GM18868 (cell line): Measurements from ENCODE around the gene NECTIN4.
A peak's percentile ranks its signal among the peaks of the same experiment; 100 is the strongest.
"Not testable (repeated sequence)": the region's sequence is repeated elsewhere in the genome, so short reads cannot be mapped to it uniquely, and the experiment has no call there.

Experiments
- ATAC-seq: cut with Tn5 transposase; IDR thresholded peaks from one replicate; pipeline ENCODE4 v1.9.1; 2021; ENCODE audit warnings: mild to moderate bottlenecking, moderate library complexity; ENCODE audit not compliant: unreplicated experiment

Gene NECTIN4

DNA sequence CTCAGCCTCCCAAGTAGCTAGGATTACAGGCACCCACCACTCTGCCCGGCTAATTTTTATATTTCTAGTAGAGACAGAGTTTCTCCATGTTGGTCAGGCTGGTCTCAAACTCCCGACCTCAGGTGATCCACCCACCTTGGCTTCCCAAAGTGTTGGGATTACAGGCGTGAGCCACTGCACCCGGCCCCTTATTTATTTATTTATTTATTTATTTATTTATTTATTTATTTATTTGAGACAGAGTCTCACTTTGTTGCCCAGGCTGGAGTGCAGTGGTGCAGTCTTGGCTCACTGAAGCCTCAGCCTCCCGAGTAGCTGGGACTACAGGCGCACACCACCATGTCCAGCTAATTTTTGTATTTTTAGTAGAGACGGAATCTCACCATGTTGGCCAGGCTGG, 23.7 kb downstream of the NECTIN4 start:
- not testable (repeated sequence) for ATAC-seq

GRCh38 chr1:161063936-161064335, 25.4 kb downstream of the NECTIN4 start:
- ATAC-seq, result not testable (repeated sequence)

- ATAC-seq, result no peak
Observed at GRCh38 chr1:161061419-161061818, 27.9 kb downstream of the NECTIN4 start.

- ATAC-seq, result no peak
Observed at GRCh38 chr1:161059293-161059692, 30.1 kb downstream of the NECTIN4 start.

GRCh38 chr1:161054805-161055204, 34.6 kb downstream of the NECTIN4 start:
- no peak for ATAC-seq

GRCh38 chr1:161054232-161054631, 35.1 kb downstream of the NECTIN4 start:
- no peak for ATAC-seq

DNA sequence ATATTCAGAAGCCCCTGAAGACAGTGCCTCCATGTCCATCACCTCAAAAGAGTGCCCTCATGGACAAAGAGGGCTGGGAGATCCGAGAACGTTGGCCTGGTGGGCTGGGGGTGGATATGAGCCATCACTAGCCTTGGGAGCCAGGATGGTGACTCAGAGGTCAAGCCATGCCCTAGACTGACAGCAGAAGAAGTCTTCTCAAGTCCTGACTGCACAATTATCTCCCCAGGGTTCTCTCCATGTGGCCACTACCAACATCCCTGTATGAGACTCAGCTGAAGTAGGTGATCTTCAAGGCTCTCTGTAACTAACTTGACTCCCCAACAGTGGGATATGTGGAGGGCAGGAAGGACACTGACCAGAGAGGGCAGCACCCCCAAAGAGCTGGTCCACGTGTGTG, 36.5 kb downstream of the NECTIN4 start:
- ATAC-seq, result no peak

GRCh38 chr1:161051219-161051618, 38.1 kb downstream of the NECTIN4 start:
- ATAC-seq, result no peak

- no peak for ATAC-seq
Observed at GRCh38 chr1:161048949-161049722, 40.2 kb downstream of the NECTIN4 start.

- ATAC-seq, result no peak
Observed at GRCh38 chr1:161047436-161048420, 41.6 kb downstream of the NECTIN4 start.

GRCh38 chr1:161046605-161047228, 42.6 kb downstream of the NECTIN4 start:
- peak; percentile 39 for ATAC-seq

DNA sequence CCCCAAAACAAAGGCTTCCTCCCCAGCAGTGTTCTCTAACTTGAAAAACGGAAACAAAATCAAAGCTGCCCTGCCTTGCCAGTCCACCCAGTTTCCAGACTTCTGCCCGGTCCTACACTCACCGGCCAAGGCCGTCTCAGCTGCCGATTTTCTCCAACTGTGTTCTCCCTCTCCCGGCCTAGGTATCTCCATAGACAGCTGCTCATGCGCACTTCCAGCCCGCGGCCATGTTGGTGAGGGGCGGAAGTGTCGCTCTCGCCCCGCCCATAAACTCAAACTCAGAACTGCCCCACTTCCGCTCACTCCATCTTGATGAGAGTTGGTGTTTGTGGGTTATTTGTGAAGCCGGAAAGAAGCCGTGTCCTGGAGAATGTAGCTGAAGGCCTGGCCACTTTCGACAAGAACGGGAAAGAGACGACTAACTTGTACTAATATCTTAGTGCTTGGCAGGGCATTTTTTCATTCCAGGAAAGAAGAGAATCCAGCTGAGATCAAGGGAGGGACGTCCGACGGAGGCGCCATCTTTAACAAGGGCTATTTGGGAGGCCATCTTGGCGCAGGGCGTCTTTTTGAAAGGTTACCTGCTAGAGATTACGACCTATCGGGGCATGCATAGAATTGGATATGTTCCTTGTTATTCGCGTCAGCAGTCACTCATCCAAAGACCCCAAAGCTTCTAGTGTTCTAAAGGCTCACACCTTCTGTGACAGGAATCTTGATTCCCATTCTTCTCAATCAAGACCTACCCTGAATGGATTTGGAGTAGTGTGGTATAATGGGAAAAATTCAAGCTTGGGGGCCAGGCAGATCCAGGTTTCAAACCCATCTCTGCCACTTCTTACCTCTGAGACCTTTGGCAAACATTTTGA, 43.4 kb downstream of the NECTIN4 start, which contains the start of gene USF1:
TSS of gene USF1 (minus strand) at position 242 of the 869 bp plus-strand sequence. CDS start 2,702 bp downstream, outside the sequence.
- ATAC-seq, result peak; percentile 63

GRCh38 chr1:161044908-161045735, 44.2 kb downstream of the NECTIN4 start:
- peak; percentile 49 for ATAC-seq

GRCh38 chr1:161044535-161044907, 44.8 kb downstream of the NECTIN4 start:
- ATAC-seq, result no peak

- no peak for ATAC-seq
Observed at GRCh38 chr1:161039546-161039945, 49.8 kb downstream of the NECTIN4 start.

- ATAC-seq, result no peak
Observed at GRCh38 chr1:161039154-161039545, 50.2 kb downstream of the NECTIN4 start.

- peak; percentile 89 for ATAC-seq
Observed at GRCh38 chr1:161038523-161039153, 50.7 kb downstream of the NECTIN4 start, which contains the start of gene TSTD1. TSTD1 (minus strand) TSS chr1:161038964; CDS start chr1:161038889, 75 bp downstream.

DNA sequence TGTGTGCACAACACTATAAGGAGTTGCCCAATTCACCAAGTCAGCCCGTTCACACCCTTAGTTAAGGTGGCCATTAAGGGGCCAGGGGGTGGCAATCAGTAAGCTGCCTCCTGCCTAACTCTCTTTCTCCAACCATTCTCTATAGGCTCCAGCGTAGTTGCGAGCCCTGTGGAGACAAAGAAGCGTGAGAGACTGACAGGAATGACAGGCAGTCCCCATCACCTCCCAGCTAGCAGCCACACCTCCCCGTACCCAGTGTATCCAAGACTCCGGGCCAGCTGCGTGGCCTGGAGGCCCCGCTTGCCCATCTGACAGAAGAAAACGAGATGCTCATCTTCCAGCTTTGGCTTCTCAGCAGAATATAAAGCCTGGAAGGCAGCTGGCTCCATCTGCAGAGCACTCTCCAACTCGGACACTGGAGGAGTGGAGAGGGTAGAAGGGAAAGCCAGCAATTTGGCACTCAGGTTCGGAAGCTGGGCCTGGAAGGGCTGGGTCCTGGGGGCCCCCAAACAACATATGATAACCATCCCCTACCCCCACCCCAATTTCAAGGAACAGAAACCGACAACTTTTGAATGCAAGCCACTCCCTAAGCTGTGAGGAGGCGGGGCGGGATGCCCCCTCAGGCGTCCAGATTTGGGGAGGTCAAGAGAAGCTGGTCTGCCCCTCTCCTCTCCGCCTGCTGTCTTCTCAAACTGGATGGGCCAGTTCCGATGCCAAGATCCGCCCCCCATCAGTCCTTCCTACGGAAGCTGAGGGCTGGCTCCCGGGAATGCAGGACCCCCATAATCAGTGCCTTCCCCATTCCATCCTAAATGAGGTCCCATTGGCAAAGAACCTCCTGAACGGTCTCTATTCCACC, 51.5 kb downstream of the NECTIN4 start:
- no peak for ATAC-seq
